A549 treated with AZD9567 at 1 μM for 4 hours (cell line): ENCODE results near the gene CLEC18C. TPM values are rescaled to one million over a fixed set of nuclear protein-coding genes. Genes with fewer than 3 reads are reported as not detected.

Experiments used
- total RNA-seq: library from RNA; stranded (reverse); fragments of 200-300 nt; extraction: Qiagen RNA extraction; gene quantifications from 5 replicates; pipeline ENCODE4 v1.2.3, GENCODE V29; 2022; ENCODE audit not compliant: insufficient read depth

The CLEC18C gene
- total RNA-seq, result 0.06 to 0.15 TPM in 2 of 5 replicates, not detected in the others

DNA sequence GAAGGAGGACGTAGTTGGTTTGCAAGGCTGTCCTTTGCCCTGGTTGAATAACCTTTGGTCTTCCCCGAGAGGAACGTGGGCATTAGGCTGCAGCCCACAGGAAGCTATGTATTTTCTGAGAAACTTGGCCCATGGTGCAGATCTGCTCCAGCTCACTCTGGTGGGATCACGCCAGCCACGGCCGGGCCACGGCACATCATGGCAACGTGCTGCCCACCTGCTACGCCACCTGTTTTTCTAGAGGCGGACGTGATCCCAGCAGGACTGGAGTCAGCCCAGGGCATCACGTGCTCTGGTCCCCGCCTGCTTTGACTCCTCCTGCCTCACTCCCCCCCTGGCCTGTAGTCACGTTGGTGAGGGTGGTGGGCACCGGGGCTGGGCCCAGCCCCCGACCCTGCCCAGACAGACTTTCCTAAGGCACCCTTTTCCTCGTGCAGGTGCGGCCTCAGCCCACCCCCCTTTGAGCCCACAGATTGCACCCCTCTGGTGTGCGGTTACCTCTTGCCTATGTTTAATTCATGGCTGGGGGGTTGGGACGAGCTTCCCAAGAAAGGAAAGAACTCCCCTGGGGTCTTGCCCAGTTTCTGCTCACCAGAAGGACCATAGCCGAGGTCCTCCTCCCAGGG is at the start of gene CLEC18C:
TSS of gene CLEC18C (plus strand) at position 576 of the 626 bp plus-strand sequence. CDS start 492 bp downstream, outside the sequence.

Other genes with a start within 250 kb of the CLEC18C start
- gene CLEC18A, start 222.5 kb upstream of the CLEC18C start, total RNA-seq, result 0.10 to 0.19 TPM (median 0.17 TPM) in 3 of 5 replicates, not detected in the others
- gene PDPR, start 59.5 kb upstream of the CLEC18C start, total RNA-seq, result 15.7 to 17.1 TPM (median 17.0 TPM) in 5 replicates
- gene EXOSC6, start 78.2 kb downstream of the CLEC18C start, total RNA-seq, result 15.8 to 16.7 TPM (median 16.4 TPM) in 5 replicates
- gene AARS1, start 115.7 kb downstream of the CLEC18C start, total RNA-seq, result 80.4 to 97.5 TPM (median 88.9 TPM) in 5 replicates
- 27.5 to 45.5 TPM (median 31.5 TPM) in 5 replicates for gene DDX19B, start 125.4 kb downstream of the CLEC18C start, total RNA-seq
- gene DDX19A, start 173.1 kb downstream of the CLEC18C start, total RNA-seq, result 39.8 to 45.3 TPM (median 41.5 TPM) in 5 replicates